ENCODE measurements around the gene STMN3. TPM values are rescaled to one million over a fixed set of nuclear protein-coding genes. Genes with fewer than 3 reads are reported as not detected.

The STMN3 gene
- total RNA-seq, 3 donors from 2014 or later: 11.8 to 19.6 (median 17.7) TPM

DNA sequence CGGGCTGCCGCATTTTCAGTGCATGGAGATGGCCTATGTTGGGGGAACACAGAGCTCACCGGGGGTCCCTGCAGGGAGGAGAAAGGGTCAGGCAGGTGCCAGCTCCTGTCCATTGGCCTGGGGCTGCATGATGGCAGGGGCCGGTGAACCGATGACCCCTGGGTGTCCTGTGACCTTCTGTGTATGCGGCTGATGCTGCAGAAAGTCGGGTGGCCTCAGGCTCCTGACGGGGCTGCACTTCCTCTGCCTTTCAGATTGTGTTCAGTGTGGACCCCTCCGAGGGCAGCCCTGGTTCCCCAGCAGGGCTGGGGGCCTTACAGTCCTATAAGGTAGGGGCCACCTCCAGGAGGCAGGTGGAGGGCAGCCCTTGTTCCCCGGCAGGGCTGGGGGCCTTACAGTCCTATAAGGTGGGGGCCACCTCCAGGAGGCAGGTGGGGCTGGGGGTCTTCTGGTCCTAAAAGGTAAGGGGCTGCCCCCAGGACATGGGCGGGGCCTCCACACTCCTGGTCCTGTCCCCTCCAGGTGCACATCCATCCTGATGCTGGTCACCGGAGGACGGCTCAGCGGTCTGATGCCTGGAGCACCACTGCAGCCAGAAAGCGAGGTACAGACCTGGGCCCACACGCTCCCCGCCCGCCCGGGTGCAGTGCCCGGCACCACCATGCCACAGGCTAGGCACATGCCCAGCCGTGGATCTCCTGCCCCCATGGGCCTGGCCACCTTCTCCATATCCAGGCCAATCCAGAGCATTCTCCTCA, 32.2 kb upstream of the STMN3 start:
- TF ChIP-seq POLR2AphosphoS5 (IDR thresholded peaks at IDR 0.05): no peak
- no peak for TF ChIP-seq CTCF (IDR thresholded peaks at IDR 0.05)
- TF ChIP-seq POLR2A (IDR thresholded peaks at IDR 0.05): no peak
- H3K9me3 ChIP-seq: no peaks in the 10 kb centered on the region
- DNase-seq (ENCODE audit: low spot score in 2 of 2): no peak
- no peaks in the 10 kb centered on the region for H3K36me3 ChIP-seq
- intact Hi-C loops (cut with DNase I; ENCODE audit: low total_unique reads): no loop called here
- peaks cover 8 to 18% of the 10 kb centered on the region in 2 donors for H3K4me1 ChIP-seq
- H3K27ac ChIP-seq: peak overlapping the region; percentile 45 to 96
- no peaks in the 10 kb centered on the region for H3K27me3 ChIP-seq
- H3K4me3 ChIP-seq: no peak overlapping the region

DNA sequence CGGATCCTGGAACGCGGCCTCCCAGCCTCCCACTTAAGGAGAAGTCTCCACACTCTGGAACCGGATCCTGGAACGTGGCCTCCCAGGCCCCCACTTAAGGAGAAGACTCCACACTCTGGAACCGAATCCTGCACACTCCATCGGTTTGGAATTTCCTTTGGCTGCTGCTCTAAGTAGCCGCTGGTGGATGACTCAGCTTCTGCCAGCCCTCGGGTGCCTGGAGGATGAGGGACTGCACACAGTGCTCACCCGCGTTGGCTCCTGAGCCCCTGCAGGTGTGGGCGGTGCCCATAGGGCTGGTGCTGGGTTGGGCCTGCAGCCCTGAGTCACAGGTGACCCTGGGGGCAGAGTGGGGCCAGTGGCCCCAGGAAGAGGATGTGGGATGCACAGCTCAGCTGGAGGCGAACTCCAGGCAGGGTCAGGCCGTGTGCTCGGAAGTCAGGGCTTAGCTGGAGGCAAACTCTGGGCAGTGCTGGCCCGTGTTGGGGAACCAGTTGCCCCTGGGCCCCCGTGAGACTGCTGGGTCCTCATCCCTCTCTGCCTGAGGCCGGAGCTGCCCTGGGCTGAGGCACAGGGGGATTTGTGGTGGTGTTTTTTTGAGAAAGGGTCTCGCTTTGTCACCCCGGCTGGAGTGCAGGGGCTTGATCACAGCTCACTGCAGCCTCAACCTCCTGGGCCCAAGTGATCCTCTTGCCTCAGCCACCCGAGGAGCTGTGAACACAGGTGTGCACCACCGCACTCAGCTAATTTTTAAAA, 29.3 kb upstream of the STMN3 start:
- Histone ChIP-seq H3K4me1 (peaks cover 8 to 18% of the 10 kb centered on the region in 2 donors), H3K27me3 (no peaks in the 10 kb centered on the region), H3K27ac (peak overlapping the region; percentile 79 to 95), H3K9me3 (no peaks in the 10 kb centered on the region), H3K36me3 (no peaks in the 10 kb centered on the region), H3K4me3 (peak overlapping the region in 1 of 3 donors; percentile 37)
- no peak for TF ChIP-seq POLR2A (IDR thresholded peaks at IDR 0.05)
- TF ChIP-seq POLR2AphosphoS5 (IDR thresholded peaks at IDR 0.05): peak in 2 of 3 donors; percentile 67 to 70
- peak; percentile 72 to 74 for DNase-seq (ENCODE audit: low spot score in 2 of 2)
- intact Hi-C loops (cut with DNase I; ENCODE audit: low total_unique reads): no loop called here

GRCh38 chr20:63681609-63682142, 28.5 kb upstream of the STMN3 start:
- DNase-seq (ENCODE audit: low spot score in 2 of 2): no peak
- no peaks in the 10 kb centered on the region for H3K27me3 ChIP-seq
- intact Hi-C loops (cut with DNase I; ENCODE audit: low total_unique reads): no loop called here
- H3K4me3 ChIP-seq: no peak overlapping the region
- no peak for TF ChIP-seq POLR2A (IDR thresholded peaks at IDR 0.05)
- no peak for TF ChIP-seq CTCF (IDR thresholded peaks at IDR 0.05)
- no peak for TF ChIP-seq POLR2AphosphoS5 (IDR thresholded peaks at IDR 0.05)
- H3K4me1 ChIP-seq: peaks cover 8 to 13% of the 10 kb centered on the region in 2 donors
- H3K9me3 ChIP-seq: no peaks in the 10 kb centered on the region
- peak overlapping the region; percentile 79 to 95 for H3K27ac ChIP-seq
- H3K36me3 ChIP-seq: no peaks in the 10 kb centered on the region

- intact Hi-C loops (cut with DNase I; ENCODE audit: low total_unique reads): no loop called here
- Histone ChIP-seq H3K27ac (peak overlapping the region in 1 of 2 donors; percentile 95), H3K4me3 (no peak overlapping the region), H3K9me3 (no peaks in the 10 kb centered on the region), H3K4me1 (peaks cover 8 to 9% of the 10 kb centered on the region in 2 donors), H3K36me3 (no peaks in the 10 kb centered on the region), H3K27me3 (no peaks in the 10 kb centered on the region)
- no peak for TF ChIP-seq POLR2AphosphoS5 (IDR thresholded peaks at IDR 0.05)
- no peak for TF ChIP-seq POLR2A (IDR thresholded peaks at IDR 0.05)
- TF ChIP-seq CTCF (IDR thresholded peaks at IDR 0.05): no peak
- no peak for DNase-seq (ENCODE audit: low spot score in 2 of 2)
These were observed 27.8 kb upstream of the STMN3 start for GRCh38 chr20:63680857-63681608.

DNA sequence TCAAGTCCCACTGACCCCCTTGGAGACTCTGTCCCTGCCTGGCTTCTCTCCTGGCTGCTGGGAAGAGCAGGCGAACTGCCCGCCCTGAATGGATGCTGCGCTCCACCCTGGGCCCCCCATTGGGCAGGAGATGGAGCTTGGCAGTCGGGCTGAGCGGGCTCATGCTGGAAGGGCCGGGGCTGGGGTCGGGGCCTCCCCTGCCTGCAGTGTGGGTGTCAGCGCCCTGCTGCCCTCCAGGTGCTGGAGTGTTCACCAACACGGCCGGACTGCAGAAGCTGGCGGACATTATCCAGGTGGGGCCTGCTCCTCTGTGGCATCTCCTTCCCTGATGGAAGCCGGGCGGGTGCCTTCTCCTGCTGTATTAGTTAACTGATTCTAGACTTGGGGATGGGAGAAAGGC, 27.2 kb upstream of the STMN3 start:
- no peak overlapping the region for H3K27ac ChIP-seq
- no peaks in the 10 kb centered on the region for H3K9me3 ChIP-seq
- intact Hi-C loops (cut with DNase I; ENCODE audit: low total_unique reads): no loop called here
- H3K36me3 ChIP-seq: no peaks in the 10 kb centered on the region
- no peak overlapping the region for H3K4me3 ChIP-seq
- peaks cover 8 to 9% of the 10 kb centered on the region in 2 donors for H3K4me1 ChIP-seq
- H3K27me3 ChIP-seq: no peaks in the 10 kb centered on the region
- DNase-seq (ENCODE audit: low spot score in 2 of 2): no peak
- no peak for TF ChIP-seq POLR2AphosphoS5 (IDR thresholded peaks at IDR 0.05)
- no peak for TF ChIP-seq POLR2A (IDR thresholded peaks at IDR 0.05)

Data from breast epithelium (tissue), 4 donors.